ENCODE measurements around the gene PTDSS2. TPM values are rescaled to one million over a fixed set of nuclear protein-coding genes. Genes with fewer than 3 reads are reported as not detected.

The PTDSS2 gene
- total and polyA plus RNA-seq, 2 of the 13 experiments (the other 11 are each of a cell fraction or from before 2014, with no cell fraction given), result 21.7 to 26.4 TPM

- TF ChIP-seq ZBTB40 (IDR thresholded peaks at IDR 0.05) (no peak), ZBTB40 (CRISPR knock-in tag; IDR thresholded peaks at IDR 0.05) (no peak; the same call in none of the 2 replicates), EZH2 (conservative IDR thresholded peaks at IDR 0.05; ENCODE audit: low read depth, low read length) (no peak), RELA (CRISPR knock-in tag; IDR thresholded peaks at IDR 0.05) (no peak), MTF1 (CRISPR knock-in tag; IDR thresholded peaks at IDR 0.05) (no peak), CCAR2 (optimal IDR thresholded peaks at IDR 0.05; ENCODE audit: low read depth, low read length) (no peak), ZHX1 (CRISPR knock-in tag; IDR thresholded peaks at IDR 0.05; ENCODE audit: low read depth) (no peak; the same call in 1 of the 2 replicates), ZNF282 (IDR thresholded peaks at IDR 0.05; ENCODE audit: partially characterized antibody) (no peak), CEBPB (IDR thresholded peaks at IDR 0.05; ENCODE audit: borderline replicate concordance, low read depth, low read length) (no peak), RBAK (CRISPR knock-in tag; IDR thresholded peaks at IDR 0.05) (no peak), HOXA9 (CRISPR knock-in tag; IDR thresholded peaks at IDR 0.05; ENCODE audit: borderline replicate concordance) (no peak), NBN (conservative IDR thresholded peaks at IDR 0.05) (no peak), TCF7 (IDR thresholded peaks at IDR 0.05; ENCODE audit: low read depth) (no peak), ZSCAN12 (CRISPR knock-in tag; IDR thresholded peaks at IDR 0.05) (no peak), AGO1 (IDR thresholded peaks at IDR 0.05; ENCODE audit: low read depth, low read length, poor library complexity, severe bottlenecking) (no peak), TERF1 (CRISPR knock-in tag; IDR thresholded peaks at IDR 0.05) (no peak)
These were observed 40.2 kb upstream of the PTDSS2 start (continued) for GRCh38 chr11:409600-410483.
